ENCODE results near the gene F9.

Gene F9

GRCh38 chrX:139530550-139530949 lies at the start of gene F9:
TSS of gene F9 (plus strand) at chrX:139530739. CDS start at chrX:139530765, 26 bp downstream.
- H3K4me1 ChIP-seq (ENCODE audit: low read length) = no peaks in the 10 kb centered on the region
- no peak within 1 kb of the TSS for H3K4me2 ChIP-seq (ENCODE audit: low read depth, low read length)
- H3K27ac ChIP-seq (ENCODE audit: low read length) = no peak within 1 kb of the TSS
- H3K79me2 ChIP-seq (ENCODE audit: low read length) = no peaks in the 10 kb centered on the region
- no peak within 1 kb of the TSS for H3K4me3 ChIP-seq (ENCODE audit: low read length)
- H3K9me3 ChIP-seq (replicated peaks; ENCODE audit: insufficient read depth, low read length) = no peaks in the 10 kb centered on the region
- H3K9ac ChIP-seq (ENCODE audit: low read length) = no peak within 1 kb of the TSS
- no peaks in the 10 kb centered on the region for H4K20me1 ChIP-seq (ENCODE audit: insufficient read depth, low read length)
- no peaks in the 10 kb centered on the region for H3K9me2 ChIP-seq (replicated peaks; ENCODE audit: insufficient read depth, low read length)
- H3F3A ChIP-seq (ENCODE audit: insufficient read depth, low read length) = no peaks in the 10 kb centered on the region
- TF ChIP-seq EZH2 (optimal IDR thresholded peaks at IDR 0.05; ENCODE audit: low read depth, low read length) (no peak), EZH2phosphoT487 (IDR thresholded peaks at IDR 0.05; ENCODE audit: low read length) (no peak), CTCF (IDR thresholded peaks at IDR 0.05; ENCODE audit: low read length) (no peak)
- no peak for DNase-seq
- no peaks in the 10 kb centered on the region for H3K36me3 ChIP-seq (replicated peaks; ENCODE audit: insufficient read depth, low read length)
- H2AFZ ChIP-seq (ENCODE audit: low read length) = no peak within 1 kb of the TSS
- no peaks in the 10 kb centered on the region for H3K27me3 ChIP-seq (replicated peaks; ENCODE audit: insufficient read depth, low read length)

GRCh38 chrX:139483699-139484098 lies 46.8 kb upstream of the F9 start:
- Histone ChIP-seq H4K20me1 (ENCODE audit: insufficient read depth, low read length) (no peaks in the 10 kb centered on the region), H3K9me3 (replicated peaks; ENCODE audit: insufficient read depth, low read length) (no peaks in the 10 kb centered on the region), H3K4me1 (ENCODE audit: low read length) (no peaks in the 10 kb centered on the region), H3K36me3 (replicated peaks; ENCODE audit: insufficient read depth, low read length) (no peaks in the 10 kb centered on the region), H3K9ac (ENCODE audit: low read length) (no peak overlapping the region), H3K27me3 (replicated peaks; ENCODE audit: insufficient read depth, low read length) (no peaks in the 10 kb centered on the region), H3K4me3 (ENCODE audit: low read length) (no peak overlapping the region), H3K9me2 (replicated peaks; ENCODE audit: insufficient read depth, low read length) (no peaks in the 10 kb centered on the region), H3K27ac (ENCODE audit: low read length) (no peak overlapping the region), H2AFZ (ENCODE audit: low read length) (no peak overlapping the region), H3K4me2 (ENCODE audit: low read depth, low read length) (no peak overlapping the region), H3K79me2 (ENCODE audit: low read length) (no peaks in the 10 kb centered on the region), H3F3A (ENCODE audit: insufficient read depth, low read length) (no peaks in the 10 kb centered on the region)
- TF ChIP-seq CTCF (IDR thresholded peaks at IDR 0.05; ENCODE audit: low read length) (no peak), EZH2phosphoT487 (IDR thresholded peaks at IDR 0.05; ENCODE audit: low read length) (no peak), EZH2 (optimal IDR thresholded peaks at IDR 0.05; ENCODE audit: low read depth, low read length) (no peak)
- no peak for DNase-seq

- Histone ChIP-seq H3K36me3 (replicated peaks; ENCODE audit: insufficient read depth, low read length) (no peaks in the 10 kb centered on the region), H2AFZ (ENCODE audit: low read length) (no peak overlapping the region), H3K4me3 (ENCODE audit: low read length) (no peak overlapping the region), H3K4me2 (ENCODE audit: low read depth, low read length) (no peak overlapping the region), H3K9ac (ENCODE audit: low read length) (no peak overlapping the region), H3F3A (ENCODE audit: insufficient read depth, low read length) (no peaks in the 10 kb centered on the region), H3K9me3 (replicated peaks; ENCODE audit: insufficient read depth, low read length) (no peaks in the 10 kb centered on the region), H3K4me1 (ENCODE audit: low read length) (no peaks in the 10 kb centered on the region), H3K9me2 (replicated peaks; ENCODE audit: insufficient read depth, low read length) (no peaks in the 10 kb centered on the region), H4K20me1 (ENCODE audit: insufficient read depth, low read length) (no peaks in the 10 kb centered on the region), H3K79me2 (ENCODE audit: low read length) (no peaks in the 10 kb centered on the region), H3K27me3 (replicated peaks; ENCODE audit: insufficient read depth, low read length) (no peaks in the 10 kb centered on the region), H3K27ac (ENCODE audit: low read length) (no peak overlapping the region)
- TF ChIP-seq EZH2phosphoT487 (IDR thresholded peaks at IDR 0.05; ENCODE audit: low read length) = no peak
- no peak for TF ChIP-seq EZH2 (optimal IDR thresholded peaks at IDR 0.05; ENCODE audit: low read depth, low read length)
- TF ChIP-seq CTCF (IDR thresholded peaks at IDR 0.05; ENCODE audit: low read length) = no peak
- no peak for DNase-seq
These were observed 45.9 kb upstream of the F9 start for GRCh38 chrX:139484591-139484990.

Measured in MM.1S (cell line).